GM21390 (cell line): ENCODE measurements around the gene BCKDHB.
"Not testable (repeated sequence)": the region's sequence is repeated elsewhere in the genome, so short reads cannot be mapped to it uniquely, and the experiment has no call there.

ENCODE experiments used
- ATAC-seq: cut with Tn5 transposase; IDR thresholded peaks from one replicate; pipeline ENCODE4 v1.9.1; 2021; ENCODE audit not compliant: unreplicated experiment

Gene BCKDHB

DNA sequence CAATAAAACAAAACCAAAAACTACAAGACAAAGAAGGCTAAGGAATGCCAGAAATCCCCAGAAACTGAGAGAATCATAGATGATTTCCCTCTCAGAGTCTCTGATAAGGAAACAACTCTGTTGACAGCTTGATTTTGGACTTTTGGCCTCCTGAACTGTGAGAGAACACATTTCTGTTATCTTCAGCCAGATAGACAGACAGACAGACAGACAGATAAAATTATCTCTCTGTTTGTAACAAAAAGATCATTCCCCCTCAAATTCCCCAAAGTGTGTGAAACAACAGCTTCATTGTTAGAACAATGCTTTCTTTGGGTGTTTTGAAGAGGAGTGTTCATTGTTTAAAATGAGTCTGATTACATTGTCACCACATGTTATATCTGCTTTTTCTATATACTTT is 148.2 kb downstream of the BCKDHB start:
- ATAC-seq, result no peak

DNA sequence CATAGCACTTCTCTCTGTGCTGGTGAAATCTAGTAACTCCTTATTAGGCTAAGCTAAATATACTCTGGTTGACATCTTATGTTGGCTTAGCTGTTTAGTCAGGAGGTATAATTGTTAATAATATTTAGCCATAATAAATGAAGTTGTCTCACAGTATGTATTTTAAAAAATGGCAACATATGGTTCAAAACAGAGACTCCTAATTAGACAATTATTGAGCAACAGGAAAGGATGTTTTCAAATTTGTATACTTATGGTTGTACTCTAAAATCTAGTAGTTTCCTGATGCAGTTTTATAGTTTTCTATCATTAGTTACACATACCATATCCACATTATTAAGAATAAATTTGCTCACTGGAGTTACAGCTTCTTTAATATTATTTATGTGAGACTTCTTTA is 150.2 kb downstream of the BCKDHB start:
- no peak for ATAC-seq

DNA sequence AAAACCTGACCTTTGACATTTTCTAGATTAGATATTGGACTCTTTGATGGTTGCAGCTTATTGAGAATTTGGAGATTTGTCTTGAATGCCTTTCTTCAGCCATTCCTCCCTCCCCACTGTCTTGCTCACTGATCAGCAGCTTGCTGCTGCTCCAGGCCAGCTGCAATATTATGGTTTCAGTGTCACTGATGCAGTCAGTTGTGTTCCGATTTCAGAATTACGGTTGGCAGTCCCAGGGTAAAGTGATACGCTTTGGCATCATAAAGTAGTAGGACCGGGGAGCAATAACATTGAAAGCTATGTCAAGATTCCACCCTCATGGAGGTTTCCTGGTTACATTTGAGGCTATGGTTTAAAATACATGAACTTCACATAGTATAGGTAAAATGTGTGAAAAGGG is 152.6 kb downstream of the BCKDHB start:
- no peak for ATAC-seq

DNA sequence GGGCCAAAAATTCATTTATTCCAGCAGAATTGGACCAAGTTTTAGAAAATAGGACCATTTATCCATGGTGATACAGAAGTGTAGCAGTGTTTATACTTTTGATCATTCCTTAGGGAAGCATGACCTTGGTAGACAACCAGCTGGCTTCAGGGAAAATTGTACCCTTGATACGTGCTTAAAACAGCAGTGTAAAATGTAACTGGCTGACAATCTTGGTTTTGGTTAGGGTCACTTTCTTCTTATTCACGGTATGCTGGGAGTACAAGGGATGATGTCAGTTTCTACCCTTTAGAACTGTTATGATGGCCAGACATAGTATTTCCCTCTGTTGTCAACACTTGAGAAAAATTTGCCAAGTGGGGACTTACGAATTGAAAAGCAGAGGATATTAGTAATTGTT is 157.1 kb downstream of the BCKDHB start:
- ATAC-seq, result no peak

DNA sequence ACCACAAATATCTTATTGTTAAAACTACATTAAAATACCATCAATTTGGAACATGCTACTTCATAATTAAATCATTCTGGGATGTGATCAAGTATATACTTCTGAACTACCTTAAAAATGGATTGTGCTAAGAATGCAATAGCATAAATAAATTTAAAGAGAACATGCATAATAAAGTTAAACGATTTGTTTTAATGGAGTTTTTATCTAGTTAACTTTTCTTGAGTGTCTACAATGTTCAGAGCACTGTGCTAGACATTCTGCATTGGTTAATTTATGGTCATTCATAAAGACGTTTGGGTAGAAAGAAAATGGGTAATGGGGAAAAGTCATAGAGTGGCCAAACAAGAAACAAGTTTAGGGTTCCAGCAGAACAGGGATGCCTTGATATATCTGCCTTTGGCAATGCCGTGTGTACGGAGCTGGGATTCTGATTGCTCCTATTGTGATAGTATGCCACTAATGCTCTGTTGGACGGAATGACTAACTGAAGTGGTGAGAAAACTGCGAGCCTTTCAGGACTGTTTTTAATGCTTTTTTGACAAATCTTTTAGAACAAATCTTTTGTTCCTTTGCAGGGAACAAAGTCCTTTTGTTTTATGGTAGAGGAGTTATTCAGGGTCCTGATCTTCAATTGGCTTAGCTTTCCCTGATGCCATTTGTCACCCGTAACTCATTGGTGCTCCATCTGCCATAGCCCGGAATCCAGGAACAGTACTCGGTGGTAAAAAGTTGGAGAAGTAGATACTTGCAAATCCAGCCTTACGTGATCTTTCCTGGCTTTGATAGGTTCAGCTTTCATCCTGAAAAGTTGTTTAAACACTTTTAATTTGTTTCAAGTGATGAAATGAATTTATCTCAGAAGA is 162.6 kb downstream of the BCKDHB start:
- ATAC-seq, result no peak

DNA sequence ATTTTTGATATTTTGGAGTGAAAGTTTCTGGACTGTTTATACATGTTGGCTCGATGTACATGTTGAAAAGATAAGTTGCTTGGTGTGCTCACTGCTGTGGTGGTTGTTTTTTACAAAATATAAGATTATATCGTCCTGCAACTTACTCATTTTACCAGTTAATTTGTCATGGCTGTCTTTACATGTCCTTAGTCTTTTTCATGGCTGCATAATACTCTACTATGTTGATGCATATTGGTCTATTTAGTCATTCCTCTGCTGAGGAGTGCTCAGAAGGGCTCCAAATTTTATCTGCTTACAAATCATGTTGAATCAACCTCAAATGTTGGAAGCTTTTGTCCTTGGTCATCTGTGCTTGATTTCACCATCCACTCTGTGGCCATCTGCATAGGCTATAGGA is 164.6 kb downstream of the BCKDHB start:
- no peak for ATAC-seq

DNA sequence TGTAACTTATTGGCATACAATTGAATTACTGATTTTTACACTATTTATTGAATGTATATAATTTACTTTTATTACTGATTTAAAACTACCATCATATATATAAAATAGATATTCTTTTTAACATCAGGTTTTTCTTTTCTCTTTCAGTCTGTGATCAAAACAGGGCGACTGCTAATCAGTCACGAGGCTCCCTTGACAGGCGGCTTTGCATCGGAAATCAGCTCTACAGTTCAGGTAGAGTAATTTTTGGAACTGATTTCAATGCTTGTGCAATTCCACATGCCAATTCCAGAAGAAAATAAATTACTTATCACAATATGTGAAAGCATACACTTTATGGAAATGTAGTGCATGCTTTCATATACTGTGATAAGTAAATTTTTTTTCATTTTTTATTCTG is 166.5 kb downstream of the BCKDHB start:
- ATAC-seq, result no peak

DNA sequence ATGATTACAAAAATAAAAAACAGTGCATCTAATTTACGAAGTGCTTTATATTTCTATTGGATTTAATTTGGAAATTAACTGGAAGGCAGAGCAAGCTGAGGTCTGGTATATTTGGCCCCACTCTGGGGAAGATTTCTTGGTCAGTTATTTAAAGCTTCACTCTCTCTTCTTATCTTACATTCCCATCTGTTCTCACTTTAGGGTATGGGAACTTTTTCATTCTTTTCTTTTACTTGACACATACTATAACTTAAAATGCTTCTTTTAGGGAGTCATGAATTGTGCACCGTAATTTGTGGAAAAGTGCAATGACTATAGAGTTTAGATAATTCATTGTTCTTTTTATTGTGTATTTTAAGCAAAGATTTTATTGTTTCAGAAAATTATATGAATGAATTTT is 170.4 kb downstream of the BCKDHB start:
- ATAC-seq, result no peak

DNA sequence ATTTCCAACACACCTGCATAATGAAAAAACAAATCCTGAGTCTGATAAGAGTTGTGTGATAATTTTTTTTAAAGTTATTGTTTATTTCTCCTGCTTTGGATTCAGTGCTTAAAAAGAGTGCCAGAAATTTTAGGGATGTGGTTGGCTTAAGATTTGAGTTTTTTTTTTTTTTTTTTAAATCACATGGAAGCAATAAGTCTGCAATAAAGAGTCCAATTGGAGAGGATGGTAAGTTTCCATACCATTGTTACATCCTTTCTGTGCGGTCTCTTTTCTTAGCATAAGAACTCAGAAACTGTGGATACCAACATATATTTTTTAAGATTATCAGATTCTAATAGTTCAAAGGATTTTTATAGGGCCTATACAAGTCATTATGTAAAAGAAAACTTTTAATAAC is 171.0 kb downstream of the BCKDHB start:
- ATAC-seq, result no peak

DNA sequence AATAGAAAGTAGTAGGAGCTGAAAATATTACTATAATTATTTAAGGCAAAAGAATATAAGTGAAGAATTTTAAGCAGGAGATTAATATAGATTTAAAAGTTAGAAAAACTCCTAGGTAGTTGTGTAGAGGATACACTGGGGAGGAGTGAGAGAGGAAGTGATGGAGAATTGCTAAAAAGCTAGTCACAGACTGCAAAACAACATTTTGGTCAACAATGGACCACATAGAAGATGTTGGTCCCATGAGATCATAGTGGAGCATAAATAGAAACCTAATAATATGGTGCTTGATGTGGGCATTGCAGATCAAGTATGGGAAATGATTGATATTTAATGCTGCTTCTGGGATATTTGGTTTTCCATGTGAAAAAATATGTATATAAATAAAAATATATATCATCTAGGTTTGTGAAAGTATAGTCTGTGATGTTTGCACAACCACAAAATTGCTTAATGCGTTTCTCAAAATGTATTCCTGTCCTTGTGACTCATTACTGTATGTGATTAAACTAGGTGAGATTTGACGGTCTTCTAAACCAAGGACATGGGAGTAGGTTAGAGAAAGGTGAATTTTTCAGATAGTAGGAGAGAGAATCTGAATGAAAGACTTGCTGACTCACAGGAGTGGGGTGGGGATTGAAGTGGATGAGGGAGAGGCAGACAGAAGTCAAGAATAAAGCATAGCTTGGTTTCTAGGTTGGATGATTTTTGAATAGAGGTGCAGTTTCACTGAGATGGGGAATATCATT is 174.0 kb downstream of the BCKDHB start:
- peak; percentile 67 for ATAC-seq

DNA sequence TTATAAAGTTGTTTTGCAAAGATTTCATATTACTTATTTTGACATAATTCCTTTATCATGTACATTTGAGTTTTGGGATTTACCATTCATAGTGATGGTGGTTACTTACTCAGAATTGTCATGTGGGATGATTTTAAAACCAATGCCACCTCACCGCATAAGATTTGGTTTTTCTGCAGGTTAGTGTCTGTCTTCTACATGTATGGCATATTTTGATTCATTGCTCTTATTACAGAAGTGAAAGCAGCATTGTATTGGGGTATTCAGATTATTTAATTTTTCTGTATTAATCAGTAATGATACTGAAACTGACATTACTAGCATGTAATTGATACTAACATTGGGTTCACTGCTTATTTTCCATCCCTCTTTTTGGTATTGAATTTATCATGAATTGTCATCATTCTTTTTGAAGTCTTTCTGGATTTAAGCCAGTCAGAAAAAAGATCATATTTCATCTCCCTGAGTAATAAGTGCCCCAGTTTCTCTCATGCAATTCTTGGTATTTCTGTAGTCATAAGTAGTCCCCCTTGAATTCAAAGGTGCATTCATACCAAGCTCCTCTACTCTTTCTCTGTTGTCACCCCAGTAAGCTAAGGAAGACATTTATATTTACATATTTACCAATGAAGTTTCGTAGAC is 176.6 kb downstream of the BCKDHB start:
- ATAC-seq, result no peak

DNA sequence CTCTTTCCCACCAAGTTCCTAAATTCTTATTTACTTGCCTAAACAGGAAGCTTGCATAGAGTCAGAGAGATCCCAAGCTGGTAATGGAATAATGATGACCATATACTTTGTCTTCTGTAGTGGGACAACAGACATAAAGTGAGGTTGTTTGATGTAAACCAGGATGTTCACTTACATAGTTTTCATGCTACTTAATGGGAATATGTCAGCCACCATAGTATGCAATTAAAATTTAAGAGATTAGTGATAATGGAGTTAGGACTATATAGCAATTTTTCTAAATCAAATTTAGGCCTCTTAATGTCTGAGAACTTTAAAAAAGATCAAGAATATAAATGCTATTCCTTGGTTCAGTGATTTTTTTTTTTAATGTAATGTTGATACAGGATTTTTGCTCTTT is 180.6 kb downstream of the BCKDHB start:
- no peak for ATAC-seq

DNA sequence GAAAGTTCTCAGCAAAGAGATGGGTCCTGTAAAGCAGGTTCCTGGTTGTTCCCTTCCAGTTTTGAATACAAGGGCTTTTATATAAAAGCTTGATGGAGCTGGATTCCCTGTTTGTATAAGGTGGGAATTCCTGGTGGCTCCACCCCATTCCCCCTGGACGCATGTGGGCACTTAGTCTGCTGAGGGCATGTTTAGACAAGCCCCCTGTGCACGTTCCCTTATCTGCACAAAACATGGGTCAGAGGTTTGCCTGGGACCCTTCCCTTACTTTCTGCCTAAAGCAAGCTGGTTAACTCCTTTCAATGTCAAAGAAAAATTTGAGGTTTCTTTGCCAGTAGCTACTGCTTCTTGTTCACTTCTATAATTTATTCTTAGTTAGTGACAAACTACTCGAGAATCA is 181.1 kb downstream of the BCKDHB start:
- no peak for ATAC-seq

DNA sequence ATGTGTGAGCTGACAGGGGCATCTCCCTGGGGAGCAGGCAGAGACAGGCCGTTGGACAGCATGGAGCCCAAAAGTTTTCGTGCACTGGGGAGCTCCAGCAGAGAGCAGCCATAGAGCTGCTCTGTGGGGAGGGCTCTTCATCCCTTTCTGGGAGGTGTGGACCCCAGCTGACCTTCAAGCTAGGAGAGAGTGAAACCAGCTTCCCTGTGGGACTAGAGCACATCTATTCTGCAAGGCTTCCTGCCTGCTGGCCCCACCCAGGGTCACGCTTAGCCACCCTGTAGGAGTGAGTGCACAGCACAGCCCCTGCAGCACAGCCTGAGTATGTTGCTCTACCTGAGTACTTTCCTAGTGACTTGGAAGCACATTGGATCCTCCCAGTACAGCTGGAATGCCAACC is 183.3 kb downstream of the BCKDHB start:
- ATAC-seq, result no peak

DNA sequence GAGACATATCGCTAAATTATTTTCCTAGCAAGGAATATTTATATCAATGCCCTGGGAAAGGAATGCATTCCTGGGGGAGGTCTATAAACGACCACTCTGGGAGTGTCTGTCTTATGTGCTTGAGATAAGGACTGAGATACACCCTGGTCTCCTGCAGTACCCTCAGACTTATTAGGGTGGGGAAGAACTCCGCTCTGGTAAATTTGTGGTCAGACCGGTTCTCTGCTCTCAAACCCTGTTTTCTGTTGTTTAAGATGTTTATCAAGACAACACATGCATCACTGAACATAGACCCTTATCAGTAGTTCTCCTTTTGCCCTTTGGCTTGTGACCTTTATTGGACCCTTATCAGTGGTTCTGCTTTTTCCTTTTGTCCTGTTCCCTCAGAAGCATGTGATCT is 188.1 kb downstream of the BCKDHB start:
- not testable (repeated sequence) for ATAC-seq

DNA sequence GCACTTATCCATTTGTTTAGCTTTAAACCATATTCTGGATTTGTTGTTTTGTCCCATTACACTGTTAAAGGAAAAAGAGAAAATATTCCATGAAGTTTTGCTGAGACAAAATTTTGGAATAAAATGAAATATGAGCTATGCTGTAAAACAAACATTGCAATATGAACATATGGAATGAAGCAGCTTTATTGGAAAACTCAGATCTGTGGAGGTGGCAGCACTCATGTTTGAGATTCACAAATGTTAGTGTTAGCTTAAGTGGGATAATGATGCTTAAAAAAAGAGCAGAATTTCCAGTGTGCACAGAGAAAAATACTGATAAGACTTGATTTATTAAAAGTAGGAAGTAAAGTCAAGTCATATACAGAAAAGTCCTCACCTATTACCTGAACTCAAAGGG is 196.2 kb downstream of the BCKDHB start:
- ATAC-seq, result no peak

DNA sequence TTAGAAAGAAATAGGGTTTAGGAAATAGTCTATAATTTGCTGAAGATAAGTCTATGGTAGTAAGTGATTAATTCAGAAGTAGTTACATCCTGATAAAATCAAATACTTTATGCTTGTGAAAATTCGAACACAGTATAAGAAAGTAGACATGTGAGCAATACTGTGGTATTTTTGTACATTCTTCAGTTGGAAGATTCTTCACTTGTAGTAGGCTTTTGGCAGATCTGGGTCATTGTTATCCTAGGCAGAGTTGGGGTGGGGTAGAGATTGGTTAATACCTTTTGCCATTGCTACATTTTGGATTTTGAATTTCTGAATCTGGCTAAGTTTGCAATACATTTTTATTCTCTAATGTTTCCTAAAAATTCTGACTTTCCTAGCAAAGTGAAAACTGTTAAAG is 197.5 kb downstream of the BCKDHB start:
- ATAC-seq, result no peak

DNA sequence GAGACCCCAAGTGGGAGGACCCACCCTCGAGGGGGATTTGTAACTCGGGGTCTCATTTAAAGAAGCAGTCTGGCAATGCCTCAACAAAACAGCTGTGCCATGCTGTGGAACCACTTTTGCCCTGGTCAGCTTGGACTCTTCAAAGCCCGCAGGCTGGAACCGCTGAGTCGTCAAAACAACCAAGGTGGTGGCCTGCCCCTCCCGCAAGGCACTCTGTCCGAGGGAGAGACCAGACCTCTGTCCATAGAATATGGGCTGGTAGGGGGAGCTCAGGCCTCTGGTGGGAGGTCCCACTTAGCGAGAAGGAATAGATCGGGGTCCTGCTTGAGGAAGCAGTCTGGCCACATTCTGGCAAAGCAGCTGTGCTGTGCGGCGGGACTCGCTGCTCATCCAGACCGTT is 208.1 kb downstream of the BCKDHB start:
- no peak for ATAC-seq

DNA sequence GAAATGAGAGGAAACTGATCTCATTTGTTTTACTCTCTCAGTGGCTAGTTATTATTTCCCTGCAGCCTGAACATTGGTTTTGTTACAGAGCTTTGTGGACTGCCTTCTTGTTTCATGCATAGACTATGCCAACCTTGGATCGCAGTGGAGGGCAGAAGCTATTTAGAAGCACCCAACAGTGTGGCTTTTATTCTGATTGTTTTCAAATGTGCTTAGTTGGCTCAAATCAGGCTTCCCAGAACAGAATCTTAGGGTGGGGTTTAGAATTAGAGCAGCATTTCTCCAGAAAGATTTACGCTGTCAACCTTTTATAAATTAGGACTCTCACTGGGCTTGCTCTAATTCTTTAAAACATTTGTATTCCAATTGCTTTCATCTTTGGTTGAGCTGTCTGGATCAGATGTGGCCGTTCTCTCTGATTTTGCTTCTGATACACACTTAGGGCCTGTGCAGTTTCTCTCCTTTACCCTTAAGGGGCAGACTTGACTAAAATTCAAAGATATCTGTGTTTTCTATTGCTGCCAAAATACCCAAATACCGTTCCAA is 210.3 kb downstream of the BCKDHB start:
- ATAC-seq, result no peak

DNA sequence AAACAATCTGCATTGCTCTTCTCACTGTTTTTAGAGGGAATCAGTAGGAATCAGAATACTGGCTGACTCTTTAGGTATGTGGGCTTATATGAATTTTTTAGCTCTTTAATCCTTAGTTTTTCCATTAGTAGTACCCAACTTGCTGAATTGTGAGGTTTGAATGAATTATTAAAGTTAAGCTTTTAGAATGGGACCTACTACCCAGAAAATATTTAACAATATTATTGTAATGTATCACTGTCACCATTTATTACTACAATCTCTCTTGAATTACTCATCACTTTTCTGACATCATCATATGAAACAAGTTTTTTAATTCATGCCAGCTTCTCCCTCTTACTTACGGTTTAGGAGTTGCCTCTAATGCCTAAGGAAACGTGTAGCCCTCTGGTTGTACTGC is 212.7 kb downstream of the BCKDHB start:
- ATAC-seq, result no peak

DNA sequence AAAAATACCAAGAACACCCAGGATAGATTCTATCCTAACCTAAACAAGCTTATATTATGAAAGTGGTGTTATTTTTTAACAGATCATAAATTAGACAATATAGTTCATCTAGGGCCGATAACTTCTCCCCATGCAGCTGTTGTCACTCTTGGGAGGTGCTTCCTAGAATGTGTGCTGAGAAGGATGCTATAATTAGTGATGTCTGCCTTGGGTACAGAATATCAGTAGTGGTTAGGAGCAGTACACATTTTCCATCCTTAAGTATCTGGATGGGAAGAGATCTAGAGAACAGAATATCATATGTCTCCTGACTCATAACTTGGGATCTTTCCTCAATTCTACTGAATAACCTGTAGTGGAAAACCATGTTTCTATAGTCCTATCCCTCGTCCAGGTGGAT is 214.5 kb downstream of the BCKDHB start:
- no peak for ATAC-seq

DNA sequence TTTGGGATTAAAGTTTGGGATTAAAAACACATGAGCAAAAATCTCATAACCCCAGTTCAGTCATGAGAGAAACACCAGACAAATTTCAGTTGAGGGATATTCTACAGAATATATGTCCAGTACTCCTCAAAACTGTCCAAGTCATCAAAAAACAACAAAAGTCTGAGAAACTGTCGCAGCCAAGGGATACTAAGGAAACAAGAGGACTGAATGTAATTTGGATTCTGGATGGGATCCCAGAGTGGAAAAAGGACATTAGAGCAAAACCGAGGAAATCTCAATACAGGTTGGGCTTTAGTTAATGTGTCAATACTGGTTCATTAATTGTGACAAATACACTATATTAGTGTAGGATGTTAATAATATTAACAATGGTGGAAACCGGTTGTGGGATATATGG is 219.3 kb downstream of the BCKDHB start:
- ATAC-seq, result no peak
